Measurements from ENCODE around the gene RPL5. TPM values are rescaled to one million over a fixed set of nuclear protein-coding genes. Genes with fewer than 3 reads are reported as not detected.

RPL5 gene
- total and polyA plus RNA-seq, 2 of the 8 experiments (the other 6 are each of a cell fraction or from before 2014, with no cell fraction given), result 1,506 to 2,034 TPM

DNA sequence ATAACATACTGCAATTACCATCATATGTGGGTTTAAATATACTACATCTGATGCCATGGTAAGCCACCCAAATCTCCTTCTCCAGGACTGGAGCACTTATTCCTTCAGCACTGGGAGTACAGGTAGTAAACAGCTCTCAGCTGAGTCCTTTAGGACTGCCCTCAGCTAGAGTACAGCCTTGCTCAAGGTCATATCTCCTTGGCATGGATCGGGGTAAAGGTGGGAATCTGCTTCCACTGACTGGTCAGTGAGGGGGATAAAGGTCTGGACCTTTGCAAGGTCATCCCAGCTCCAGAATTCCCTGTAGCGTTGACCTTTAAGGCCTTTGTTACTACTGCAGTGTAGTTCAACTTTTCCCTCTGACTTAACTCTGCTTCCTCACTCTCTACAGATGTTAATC is 38.8 kb downstream of the RPL5 start (continued):
- TF ChIP-seq, protein P1, sequence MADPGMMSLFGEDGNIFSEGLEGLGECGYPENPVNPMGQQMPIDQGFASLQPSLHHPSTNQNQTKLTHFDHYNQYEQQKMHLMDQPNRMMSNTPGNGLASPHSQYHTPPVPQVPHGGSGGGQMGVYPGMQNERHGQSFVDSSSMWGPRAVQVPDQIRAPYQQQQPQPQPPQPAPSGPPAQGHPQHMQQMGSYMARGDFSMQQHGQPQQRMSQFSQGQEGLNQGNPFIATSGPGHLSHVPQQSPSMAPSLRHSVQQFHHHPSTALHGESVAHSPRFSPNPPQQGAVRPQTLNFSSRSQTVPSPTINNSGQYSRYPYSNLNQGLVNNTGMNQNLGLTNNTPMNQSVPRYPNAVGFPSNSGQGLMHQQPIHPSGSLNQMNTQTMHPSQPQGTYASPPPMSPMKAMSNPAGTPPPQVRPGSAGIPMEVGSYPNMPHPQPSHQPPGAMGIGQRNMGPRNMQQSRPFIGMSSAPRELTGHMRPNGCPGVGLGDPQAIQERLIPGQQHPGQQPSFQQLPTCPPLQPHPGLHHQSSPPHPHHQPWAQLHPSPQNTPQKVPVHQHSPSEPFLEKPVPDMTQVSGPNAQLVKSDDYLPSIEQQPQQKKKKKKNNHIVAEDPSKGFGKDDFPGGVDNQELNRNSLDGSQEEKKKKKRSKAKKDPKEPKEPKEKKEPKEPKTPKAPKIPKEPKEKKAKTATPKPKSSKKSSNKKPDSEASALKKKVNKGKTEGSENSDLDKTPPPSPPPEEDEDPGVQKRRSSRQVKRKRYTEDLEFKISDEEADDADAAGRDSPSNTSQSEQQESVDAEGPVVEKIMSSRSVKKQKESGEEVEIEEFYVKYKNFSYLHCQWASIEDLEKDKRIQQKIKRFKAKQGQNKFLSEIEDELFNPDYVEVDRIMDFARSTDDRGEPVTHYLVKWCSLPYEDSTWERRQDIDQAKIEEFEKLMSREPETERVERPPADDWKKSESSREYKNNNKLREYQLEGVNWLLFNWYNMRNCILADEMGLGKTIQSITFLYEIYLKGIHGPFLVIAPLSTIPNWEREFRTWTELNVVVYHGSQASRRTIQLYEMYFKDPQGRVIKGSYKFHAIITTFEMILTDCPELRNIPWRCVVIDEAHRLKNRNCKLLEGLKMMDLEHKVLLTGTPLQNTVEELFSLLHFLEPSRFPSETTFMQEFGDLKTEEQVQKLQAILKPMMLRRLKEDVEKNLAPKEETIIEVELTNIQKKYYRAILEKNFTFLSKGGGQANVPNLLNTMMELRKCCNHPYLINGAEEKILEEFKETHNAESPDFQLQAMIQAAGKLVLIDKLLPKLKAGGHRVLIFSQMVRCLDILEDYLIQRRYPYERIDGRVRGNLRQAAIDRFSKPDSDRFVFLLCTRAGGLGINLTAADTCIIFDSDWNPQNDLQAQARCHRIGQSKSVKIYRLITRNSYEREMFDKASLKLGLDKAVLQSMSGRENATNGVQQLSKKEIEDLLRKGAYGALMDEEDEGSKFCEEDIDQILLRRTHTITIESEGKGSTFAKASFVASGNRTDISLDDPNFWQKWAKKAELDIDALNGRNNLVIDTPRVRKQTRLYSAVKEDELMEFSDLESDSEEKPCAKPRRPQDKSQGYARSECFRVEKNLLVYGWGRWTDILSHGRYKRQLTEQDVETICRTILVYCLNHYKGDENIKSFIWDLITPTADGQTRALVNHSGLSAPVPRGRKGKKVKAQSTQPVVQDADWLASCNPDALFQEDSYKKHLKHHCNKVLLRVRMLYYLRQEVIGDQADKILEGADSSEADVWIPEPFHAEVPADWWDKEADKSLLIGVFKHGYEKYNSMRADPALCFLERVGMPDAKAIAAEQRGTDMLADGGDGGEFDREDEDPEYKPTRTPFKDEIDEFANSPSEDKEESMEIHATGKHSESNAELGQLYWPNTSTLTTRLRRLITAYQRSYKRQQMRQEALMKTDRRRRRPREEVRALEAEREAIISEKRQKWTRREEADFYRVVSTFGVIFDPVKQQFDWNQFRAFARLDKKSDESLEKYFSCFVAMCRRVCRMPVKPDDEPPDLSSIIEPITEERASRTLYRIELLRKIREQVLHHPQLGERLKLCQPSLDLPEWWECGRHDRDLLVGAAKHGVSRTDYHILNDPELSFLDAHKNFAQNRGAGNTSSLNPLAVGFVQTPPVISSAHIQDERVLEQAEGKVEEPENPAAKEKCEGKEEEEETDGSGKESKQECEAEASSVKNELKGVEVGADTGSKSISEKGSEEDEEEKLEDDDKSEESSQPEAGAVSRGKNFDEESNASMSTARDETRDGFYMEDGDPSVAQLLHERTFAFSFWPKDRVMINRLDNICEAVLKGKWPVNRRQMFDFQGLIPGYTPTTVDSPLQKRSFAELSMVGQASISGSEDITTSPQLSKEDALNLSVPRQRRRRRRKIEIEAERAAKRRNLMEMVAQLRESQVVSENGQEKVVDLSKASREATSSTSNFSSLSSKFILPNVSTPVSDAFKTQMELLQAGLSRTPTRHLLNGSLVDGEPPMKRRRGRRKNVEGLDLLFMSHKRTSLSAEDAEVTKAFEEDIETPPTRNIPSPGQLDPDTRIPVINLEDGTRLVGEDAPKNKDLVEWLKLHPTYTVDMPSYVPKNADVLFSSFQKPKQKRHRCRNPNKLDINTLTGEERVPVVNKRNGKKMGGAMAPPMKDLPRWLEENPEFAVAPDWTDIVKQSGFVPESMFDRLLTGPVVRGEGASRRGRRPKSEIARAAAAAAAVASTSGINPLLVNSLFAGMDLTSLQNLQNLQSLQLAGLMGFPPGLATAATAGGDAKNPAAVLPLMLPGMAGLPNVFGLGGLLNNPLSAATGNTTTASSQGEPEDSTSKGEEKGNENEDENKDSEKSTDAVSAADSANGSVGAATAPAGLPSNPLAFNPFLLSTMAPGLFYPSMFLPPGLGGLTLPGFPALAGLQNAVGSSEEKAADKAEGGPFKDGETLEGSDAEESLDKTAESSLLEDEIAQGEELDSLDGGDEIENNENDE (IDR thresholded peaks at IDR 0.05; ENCODE audit: insufficient replicate concordance, low read length), result no peak
- TF ChIP-seq POU5F1 (IDR thresholded peaks at IDR 0.05; ENCODE audit: low read depth, low read length) (no peak), TCF12 (IDR thresholded peaks at IDR 0.05; ENCODE audit: low read depth, low read length) (no peak), CEBPB (IDR thresholded peaks at IDR 0.05; ENCODE audit: low read depth, low read length) (no peak), KDM4A (IDR thresholded peaks at IDR 0.05; ENCODE audit: low read depth, low read length, severe bottlenecking) (no peak)
